Measurements from ENCODE around the gene HEY2.
"Not testable (repeated sequence)": the region's sequence is repeated elsewhere in the genome, so short reads cannot be mapped to it uniquely, and the experiment has no call there.

Gene HEY2

GRCh38 chr6:125795301-125795700 lies 45.9 kb downstream of the HEY2 start:
- no peak for DNase-seq (ENCODE audit: low read depth)

DNA sequence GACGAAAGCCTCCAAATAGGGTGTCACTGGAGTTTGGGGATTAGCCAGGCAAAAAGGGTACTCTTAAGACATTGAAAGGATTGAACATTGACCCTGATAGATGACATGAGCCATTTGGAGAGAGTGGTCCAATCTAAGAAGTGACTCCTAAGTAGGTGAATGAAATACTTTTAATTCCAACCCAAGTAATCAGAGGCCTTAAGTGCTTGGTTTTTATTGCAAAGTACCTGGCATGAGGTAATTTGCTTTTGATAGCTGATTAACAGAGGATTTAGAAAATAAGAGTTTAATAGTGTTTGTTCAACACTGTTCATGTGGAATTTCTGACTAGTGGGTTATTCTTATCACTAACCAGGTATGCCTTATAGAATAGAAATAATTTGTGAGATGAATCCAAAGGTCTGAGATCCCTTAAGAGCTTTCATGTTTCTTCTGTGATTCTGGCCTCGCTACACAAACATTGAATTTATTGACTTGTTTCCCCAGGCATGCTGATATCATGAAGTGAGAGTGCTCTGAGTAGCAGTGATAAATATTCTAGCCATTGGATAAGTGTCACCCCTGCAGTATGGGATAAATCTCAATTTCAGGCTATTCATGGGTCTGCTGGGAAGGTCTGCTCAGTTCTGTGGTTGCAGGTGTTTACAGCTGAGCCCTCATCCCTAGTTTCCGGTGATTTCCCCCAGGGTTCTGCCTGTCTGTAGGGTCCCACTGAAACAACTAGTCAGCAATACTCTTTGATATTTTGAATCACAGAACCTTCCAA lies 47.9 kb downstream of the HEY2 start:
- no peak for DNase-seq (ENCODE audit: low read depth)

- no peak for DNase-seq (ENCODE audit: low read depth)
These were observed 48.5 kb downstream of the HEY2 start for GRCh38 chr6:125797886-125798444.

DNA sequence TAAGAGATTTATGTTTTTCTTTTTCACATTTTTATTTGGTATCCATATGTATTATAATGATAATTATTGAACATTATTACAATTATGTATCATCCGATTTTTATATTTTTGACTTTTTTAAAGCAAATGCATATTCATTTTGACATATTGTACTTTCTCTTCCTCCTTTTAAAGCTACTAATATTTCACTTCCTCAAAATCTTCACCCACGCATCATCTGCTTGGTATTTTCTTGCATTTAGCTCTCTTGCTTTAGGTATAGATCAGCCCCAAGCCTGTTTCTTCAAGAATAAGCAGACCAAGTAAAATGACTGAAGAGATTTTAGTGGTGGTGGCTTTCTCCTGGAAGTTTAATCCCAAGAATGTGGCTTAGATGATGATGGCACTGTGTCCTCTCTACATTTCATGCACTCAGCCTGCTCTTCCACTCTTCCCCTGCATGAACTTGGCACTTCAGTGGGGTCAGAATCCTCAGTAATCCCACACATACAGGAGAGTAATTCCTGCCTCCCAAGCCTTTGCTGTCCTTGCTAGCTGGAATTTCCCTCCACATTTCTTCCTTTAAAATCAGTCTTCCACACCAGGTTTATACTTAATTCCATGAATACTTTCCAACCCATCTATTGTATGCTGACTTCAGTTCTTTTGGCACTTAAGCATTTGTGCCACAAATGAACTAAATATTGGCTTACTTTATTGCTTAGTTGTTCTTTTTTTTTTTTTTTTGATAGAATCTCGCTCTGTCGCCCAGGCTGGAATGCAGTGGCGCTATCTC lies 49.5 kb downstream of the HEY2 start:
- DNase-seq (ENCODE audit: low read depth): no peak

DNA sequence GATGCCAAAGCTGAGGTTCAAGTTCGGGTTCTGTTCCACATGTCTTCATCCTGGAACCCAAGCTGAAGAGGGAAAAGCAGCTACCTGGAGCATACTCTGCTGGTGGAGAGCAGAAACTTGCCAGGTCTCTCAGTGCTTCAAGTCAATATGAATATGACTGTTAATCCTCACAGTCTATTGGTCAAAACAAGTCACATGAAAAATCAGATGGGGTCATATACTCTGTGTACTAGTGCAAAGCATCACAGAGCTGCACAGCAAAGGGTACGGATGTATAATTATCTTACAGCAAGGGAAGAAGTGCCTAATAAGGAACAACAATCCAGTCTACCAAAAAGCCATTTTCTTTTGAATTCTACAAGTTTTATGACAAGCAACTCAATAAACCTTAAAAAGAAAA lies 53.0 kb downstream of the HEY2 start:
- DNase-seq (ENCODE audit: low read depth): no peak

GRCh38 chr6:125802943-125803377 lies 53.5 kb downstream of the HEY2 start:
- DNase-seq (ENCODE audit: low read depth): no peak

- no peak for DNase-seq (ENCODE audit: low read depth)
These were observed 54.8 kb downstream of the HEY2 start for GRCh38 chr6:125804264-125804663.

- not testable (repeated sequence) for DNase-seq (ENCODE audit: low read depth)
These were observed 55.5 kb downstream of the HEY2 start for GRCh38 chr6:125804866-125805425.

- DNase-seq (ENCODE audit: low read depth): no peak
These were observed 57.4 kb downstream of the HEY2 start for GRCh38 chr6:125806813-125807212.

DNA sequence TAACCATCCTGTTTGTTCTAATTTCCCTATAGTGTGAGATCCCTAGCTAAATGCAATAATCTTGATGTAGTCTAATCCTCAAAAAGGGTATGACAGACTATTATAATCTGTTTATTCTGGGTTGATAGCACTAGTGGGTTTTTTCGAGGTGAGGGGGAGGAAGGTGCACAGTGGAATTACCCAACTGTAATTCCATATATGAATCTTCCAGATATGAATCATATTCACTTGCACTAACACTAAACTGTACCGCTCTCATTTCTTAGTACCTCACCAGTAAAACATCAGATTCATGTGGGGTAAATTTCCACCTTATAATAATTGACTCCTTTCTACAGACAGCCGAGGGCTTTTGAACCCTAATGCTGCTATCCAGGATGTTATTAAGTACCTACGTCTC lies 57.9 kb downstream of the HEY2 start:
- no peak for DNase-seq (ENCODE audit: low read depth)

DNA sequence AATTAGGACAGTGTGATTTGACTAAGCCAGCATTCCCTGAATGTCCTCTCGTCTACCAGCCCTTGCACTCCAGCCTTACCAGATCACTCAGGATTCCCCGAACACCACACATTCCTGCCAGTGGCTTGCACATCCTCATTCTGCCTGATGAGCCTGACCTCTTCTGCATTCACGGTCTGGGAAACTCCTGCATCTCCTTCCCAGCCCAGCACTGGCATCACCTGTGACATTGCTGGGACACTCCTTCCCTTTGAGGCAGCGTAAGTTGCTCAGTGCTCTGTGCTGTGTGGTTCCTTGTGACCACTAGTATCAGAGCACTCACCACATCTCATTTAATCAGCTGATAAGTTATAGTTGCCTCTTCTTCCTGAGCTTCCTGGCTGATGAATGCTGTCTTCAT lies 58.6 kb downstream of the HEY2 start:
- no peak for DNase-seq (ENCODE audit: low read depth)

DNA sequence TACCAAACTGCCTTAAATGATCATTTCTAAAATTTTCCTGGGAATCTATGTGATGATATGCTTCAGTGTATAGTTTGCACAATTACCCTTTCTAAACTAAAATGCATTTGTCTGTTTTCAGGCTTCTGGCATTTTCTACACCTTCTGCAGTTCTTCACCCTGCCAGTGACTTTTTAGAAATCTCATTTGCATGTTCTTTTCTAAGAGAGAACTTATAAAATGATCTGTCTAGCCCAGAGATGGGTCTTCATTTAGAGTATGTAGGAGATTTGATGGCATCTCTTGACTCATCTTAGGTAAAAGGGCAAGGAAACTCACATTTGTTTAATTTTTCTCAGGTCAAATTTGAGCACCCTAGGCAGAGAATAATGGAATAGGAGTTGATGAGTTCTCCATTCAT lies 59.2 kb downstream of the HEY2 start:
- DNase-seq (ENCODE audit: low read depth): no peak

DNA sequence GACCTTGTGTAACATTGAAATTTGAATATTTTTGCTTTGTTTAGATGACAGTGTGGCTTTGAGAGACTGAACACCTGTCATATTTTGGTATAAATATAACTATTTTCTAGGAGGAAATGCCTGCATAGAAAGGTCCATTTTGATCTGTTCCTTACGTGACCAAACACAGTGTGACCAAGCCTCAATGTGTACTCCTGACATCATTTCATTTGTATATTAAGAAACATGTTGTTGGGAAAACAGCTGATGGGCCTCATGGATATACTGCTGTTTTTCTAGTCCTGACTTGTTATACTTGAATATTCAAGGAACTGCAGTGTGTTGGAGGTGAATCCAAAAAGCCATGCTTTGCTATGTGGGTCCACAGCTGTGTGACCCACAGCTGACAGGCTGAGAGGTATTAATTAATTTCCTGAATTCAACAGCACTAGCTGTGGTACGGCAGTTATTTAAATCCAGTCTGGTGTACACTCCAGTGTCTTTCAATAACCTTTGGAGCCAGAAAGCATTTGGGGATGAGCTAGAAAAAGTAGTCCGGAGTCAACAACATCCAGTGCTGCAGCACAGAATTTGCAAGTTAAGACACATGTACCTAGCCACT lies 60.2 kb downstream of the HEY2 start:
- no peak for DNase-seq (ENCODE audit: low read depth)

GRCh38 chr6:125810445-125810844 lies 61.0 kb downstream of the HEY2 start:
- no peak for DNase-seq (ENCODE audit: low read depth)
